ENCODE measurements around the gene CHN2. TPM values are rescaled to one million over a fixed set of nuclear protein-coding genes. Genes with fewer than 3 reads are reported as not detected.

CHN2 gene
- total RNA-seq, 1 donor from 2014 or later = 0.50 TPM

- Mint-ChIP-seq H3K36me3 (ENCODE audit: low read depth) (no peaks in the 10 kb centered on the region), H3K4me3 (ENCODE audit: unreplicated experiment) (no peak overlapping the region), H3K4me1 (ENCODE audit: low read depth) (peaks cover 8% of the 10 kb centered on the region), H3K9me3 (ENCODE audit: low read depth) (peaks cover 4% of the 10 kb centered on the region), H3K27me3 (ENCODE audit: low read depth) (peaks cover 30% of the 10 kb centered on the region), H3K27ac (ENCODE audit: unreplicated experiment) (no peak overlapping the region)
- no peak for TF ChIP-seq CTCF (IDR thresholded peaks at IDR 0.05)
- no peak for DNase-seq (ENCODE audit: low spot score)
Measured at GRCh38 chr7:29315892-29316270, 121.3 kb downstream of the CHN2 start.

GRCh38 chr7:29316926-29317325 lies 122.4 kb downstream of the CHN2 start:
- no peak overlapping the region for H3K27ac Mint-ChIP-seq (ENCODE audit: unreplicated experiment)
- H3K9me3 Mint-ChIP-seq (ENCODE audit: low read depth) = no peaks in the 10 kb centered on the region
- peaks cover 8% of the 10 kb centered on the region for H3K4me1 Mint-ChIP-seq (ENCODE audit: low read depth)
- no peak for TF ChIP-seq CTCF (IDR thresholded peaks at IDR 0.05)
- no peak for DNase-seq (ENCODE audit: low spot score)
- H3K36me3 Mint-ChIP-seq (ENCODE audit: low read depth) = no peaks in the 10 kb centered on the region
- H3K4me3 Mint-ChIP-seq (ENCODE audit: unreplicated experiment) = no peak overlapping the region
- peaks cover 28% of the 10 kb centered on the region for H3K27me3 Mint-ChIP-seq (ENCODE audit: low read depth)

GRCh38 chr7:29318853-29319718 lies 124.5 kb downstream of the CHN2 start:
- peaks cover 14% of the 10 kb centered on the region for H3K27me3 Mint-ChIP-seq (ENCODE audit: low read depth)
- H3K9me3 Mint-ChIP-seq (ENCODE audit: low read depth) = no peaks in the 10 kb centered on the region
- H3K36me3 Mint-ChIP-seq (ENCODE audit: low read depth) = no peaks in the 10 kb centered on the region
- H3K27ac Mint-ChIP-seq (ENCODE audit: unreplicated experiment) = no peak overlapping the region
- H3K4me3 Mint-ChIP-seq (ENCODE audit: unreplicated experiment) = no peak overlapping the region
- no peak for TF ChIP-seq CTCF (IDR thresholded peaks at IDR 0.05)
- no peak for DNase-seq (ENCODE audit: low spot score)
- H3K4me1 Mint-ChIP-seq (ENCODE audit: low read depth) = peaks cover 12% of the 10 kb centered on the region

GRCh38 chr7:29319719-29320521 lies 125.3 kb downstream of the CHN2 start:
- no peak for DNase-seq (ENCODE audit: low spot score)
- peak overlapping the region; percentile 7 for H3K4me3 Mint-ChIP-seq (ENCODE audit: unreplicated experiment)
- H3K27ac Mint-ChIP-seq (ENCODE audit: unreplicated experiment) = peak overlapping the region; percentile 66
- peaks cover 10% of the 10 kb centered on the region for H3K27me3 Mint-ChIP-seq (ENCODE audit: low read depth)
- H3K9me3 Mint-ChIP-seq (ENCODE audit: low read depth) = no peaks in the 10 kb centered on the region
- H3K4me1 Mint-ChIP-seq (ENCODE audit: low read depth) = peaks cover 12% of the 10 kb centered on the region
- no peaks in the 10 kb centered on the region for H3K36me3 Mint-ChIP-seq (ENCODE audit: low read depth)
- no peak for TF ChIP-seq CTCF (IDR thresholded peaks at IDR 0.05)

GRCh38 chr7:29320577-29320976 lies 126.0 kb downstream of the CHN2 start:
- no peak for DNase-seq (ENCODE audit: low spot score)
- Mint-ChIP-seq H3K4me1 (ENCODE audit: low read depth) (peaks cover 12% of the 10 kb centered on the region), H3K27me3 (ENCODE audit: low read depth) (peaks cover 10% of the 10 kb centered on the region), H3K36me3 (ENCODE audit: low read depth) (no peaks in the 10 kb centered on the region), H3K4me3 (ENCODE audit: unreplicated experiment) (no peak overlapping the region), H3K27ac (ENCODE audit: unreplicated experiment) (no peak overlapping the region), H3K9me3 (ENCODE audit: low read depth) (no peaks in the 10 kb centered on the region)
- TF ChIP-seq CTCF (IDR thresholded peaks at IDR 0.05) = no peak
